Stimulated activated CD8-positive, alpha-beta memory T cell treated with anti-CD3 and anti-CD28 coated beads, Interleukin-4, amount 100 ng/mL, for 1 hour (primary cell): Measurements from ENCODE around the gene CHRND.

Experiments used
- DNase-seq, 2 donors: peaks; one replicate each; pipeline ENCODE4 v3.0.0-alpha.2; 2020; ENCODE audit warnings: low read depth in 2 of 2, low spot score in 1 of 2

CHRND gene

DNA sequence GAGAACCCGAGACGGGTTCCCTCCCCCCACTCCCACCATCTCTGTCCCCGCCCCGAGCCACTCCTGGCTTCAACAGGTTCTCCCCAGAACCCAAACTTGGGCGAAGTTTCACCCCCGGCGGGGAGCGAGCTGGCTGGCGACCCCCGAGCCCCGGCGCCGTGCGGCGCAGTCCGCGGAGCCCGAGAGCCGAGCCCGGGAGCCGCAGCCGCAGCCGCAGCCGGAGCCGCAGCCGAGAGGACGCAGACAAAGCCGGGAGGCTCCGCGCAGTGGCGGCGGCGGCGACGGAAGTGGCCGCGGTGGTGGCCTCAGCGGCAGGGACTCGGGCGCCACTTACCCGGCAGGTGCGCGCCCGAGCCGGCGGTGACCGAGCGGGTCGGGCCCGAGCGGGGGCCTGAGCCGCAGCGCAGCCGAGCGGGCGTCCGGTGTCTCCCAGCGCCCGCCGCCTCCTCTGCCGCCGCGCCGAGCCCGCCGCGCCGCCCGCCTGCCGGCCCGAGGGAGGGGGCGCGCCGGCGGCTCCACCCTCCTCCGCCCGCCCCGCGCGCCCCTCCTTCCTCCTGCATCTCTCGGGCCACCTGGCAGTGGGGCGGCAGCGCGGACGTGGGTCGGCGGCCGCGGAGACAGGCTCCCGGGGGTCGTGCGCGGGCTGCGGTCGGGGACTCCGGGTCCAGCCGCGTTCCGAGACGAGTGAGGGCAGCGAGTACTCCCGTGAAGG is 38.4 kb upstream of the CHRND start, which contains the start of gene ECEL1:
Gene ECEL1 (minus strand): TSS at position 450 of the 712 bp plus-strand sequence. CDS start 1,181 bp downstream, outside the sequence.
- no peak for DNase-seq

- no peak for DNase-seq
Observed at GRCh38 chr2:232488097-232488711, 37.8 kb upstream of the CHRND start.

- DNase-seq = no peak
Observed at GRCh38 chr2:232488721-232489300, 37.1 kb upstream of the CHRND start.

- DNase-seq = no peak
Observed at GRCh38 chr2:232489516-232490220, 36.3 kb upstream of the CHRND start.

DNA sequence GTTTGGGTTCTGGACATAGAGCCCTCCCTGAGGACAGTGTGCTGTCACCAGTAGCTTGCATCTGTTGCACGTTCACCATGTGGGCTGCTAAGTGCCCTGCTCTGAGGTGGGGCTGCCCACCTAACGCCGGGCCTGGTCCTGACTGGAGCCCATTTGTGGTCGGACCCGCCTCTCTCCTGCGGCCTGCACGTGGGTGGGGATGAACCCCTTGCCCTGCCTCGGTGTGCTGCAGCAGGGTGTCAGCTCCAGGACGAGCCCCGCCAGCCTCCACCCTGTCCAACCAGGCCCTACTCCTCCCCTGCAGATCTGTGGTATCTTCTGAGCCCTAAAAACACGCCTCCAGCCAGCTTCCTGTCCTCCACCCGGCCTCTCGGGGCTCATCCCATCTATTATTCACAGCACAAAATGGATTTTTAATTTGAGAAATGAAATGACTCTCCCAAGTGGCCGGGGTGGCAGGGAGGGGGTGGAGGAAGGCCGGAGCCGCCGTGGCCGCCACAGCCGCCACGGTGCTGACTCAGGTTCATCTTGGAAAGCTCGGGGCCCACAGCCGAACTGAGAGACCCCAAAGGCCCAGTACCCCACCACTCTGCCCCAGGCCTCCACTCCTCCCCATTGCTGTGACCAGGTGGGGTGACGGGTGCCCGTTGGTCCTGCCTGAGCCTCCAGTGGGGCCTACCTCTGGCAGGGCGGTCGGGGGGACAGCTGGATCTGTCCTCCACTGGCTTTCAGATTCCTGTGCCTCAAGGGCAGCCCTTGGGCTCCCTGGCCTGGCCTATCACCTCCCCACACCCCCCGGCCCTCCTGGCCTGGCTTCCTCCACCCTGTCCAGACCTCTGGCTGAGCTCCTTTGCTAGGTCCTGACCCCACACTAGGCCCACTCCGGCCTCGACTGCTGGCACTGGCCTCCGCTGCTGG is 35.5 kb upstream of the CHRND start:
- no peak for DNase-seq

- no peak for DNase-seq
Observed at GRCh38 chr2:232491139-232491780, 34.7 kb upstream of the CHRND start.

DNA sequence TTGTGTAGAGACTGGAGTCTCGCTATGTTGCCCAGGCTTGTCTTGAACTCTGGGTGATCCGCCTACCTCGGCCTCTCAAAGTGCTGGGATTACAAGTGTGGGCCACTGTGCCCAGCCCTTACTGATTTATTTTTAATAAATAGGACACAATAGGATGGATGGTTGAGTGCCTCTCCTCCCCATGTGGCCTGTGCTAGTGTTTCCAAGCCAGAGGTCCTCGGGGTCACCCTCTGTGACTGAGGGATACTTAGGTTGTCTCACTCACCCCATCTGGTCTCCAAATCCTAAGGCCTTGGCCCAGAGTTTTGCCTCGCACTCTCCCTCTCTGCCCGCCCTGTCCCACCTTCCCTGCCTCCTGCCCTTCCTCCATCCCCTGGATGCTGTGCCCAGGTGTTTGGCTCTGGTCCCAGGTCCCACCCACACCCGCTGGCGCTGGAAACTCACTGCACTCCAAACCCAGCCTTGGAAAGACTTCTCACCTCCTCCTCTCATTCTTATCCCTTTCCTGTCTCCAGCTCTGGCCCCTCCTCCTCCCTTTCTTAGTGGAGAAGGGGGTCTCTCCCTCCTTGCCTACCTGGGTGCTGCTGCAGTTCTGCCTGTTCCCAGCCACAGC is 33.6 kb upstream of the CHRND start:
- no peak for DNase-seq

DNA sequence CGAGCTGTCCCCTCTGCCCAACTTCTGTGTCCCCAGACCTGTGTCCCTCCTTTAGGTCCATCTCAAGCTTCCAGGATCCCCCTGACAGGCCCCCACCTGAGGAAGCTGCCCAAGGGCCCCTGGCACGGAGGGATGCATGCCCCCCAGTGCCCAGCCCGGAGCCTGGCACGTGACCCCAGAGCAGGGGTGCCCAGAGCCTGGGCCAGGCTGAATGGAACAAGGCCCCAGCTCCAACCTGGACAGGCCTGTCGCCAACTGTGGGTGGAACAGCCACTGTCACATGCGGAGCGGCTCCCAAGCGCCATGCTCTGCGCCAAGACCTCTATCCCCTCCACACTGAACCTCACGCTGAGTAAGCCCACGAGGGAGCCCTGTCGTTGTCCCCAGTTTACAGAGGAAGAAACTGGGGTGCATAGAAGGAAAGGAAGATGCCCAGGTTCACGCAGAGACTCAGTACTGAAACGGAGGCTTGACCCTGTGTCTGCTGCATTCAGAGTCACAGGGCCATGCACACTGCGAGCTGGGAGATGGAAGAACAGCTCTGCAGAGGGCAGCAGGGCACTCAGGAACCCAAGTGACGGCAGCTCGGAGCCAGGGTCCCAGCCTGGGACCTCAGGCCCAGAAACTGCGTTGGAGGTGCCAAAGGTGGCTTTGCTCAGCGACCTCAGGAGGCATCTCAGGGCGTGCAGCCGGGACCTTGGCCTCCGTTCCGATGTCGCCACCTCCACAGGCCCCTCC is 32.8 kb upstream of the CHRND start:
- no peak for DNase-seq

- no peak for DNase-seq
Observed at GRCh38 chr2:232493701-232494474, 32.1 kb upstream of the CHRND start.

DNA sequence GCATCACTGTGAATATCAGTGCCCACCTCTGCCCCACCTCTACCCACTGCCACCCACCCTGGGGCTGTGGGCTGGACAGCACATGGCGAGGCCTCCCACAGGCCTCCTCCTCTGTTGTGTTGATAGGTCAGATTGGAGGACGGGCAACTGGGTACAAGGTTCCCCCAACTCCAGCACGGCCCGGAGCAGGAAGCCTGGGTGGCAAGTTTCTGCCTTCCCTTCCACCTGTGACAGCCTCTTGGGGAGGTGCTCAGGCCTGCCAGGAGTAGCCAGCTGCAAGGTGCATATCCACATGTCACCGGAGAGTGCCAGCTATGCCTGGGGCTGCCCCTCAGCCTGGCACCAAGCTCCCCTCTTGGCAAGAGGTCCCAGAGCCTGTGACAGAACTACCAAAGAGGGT is 31.4 kb upstream of the CHRND start:
- DNase-seq = no peak

DNA sequence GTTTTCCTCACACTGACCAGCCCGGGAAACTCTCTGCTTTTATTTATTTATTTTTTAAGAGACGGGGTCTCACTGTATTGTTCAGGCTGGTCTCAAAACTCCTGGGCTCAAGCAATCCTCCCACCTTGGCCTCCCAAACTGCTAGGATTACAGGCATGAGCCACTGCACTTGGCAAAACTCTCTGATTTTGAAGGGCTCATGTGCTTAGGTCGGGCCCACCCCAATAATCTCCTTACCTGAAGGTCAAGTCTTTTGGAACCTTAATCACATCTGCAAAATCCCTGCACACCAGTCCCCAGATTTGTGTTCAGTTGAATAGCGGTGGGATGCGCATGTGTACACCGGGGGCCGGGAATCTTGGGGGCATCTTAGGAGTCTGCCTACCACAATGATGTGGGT is 30.7 kb upstream of the CHRND start:
- no peak for DNase-seq

- no peak for DNase-seq
Observed at GRCh38 chr2:232496501-232497270, 29.3 kb upstream of the CHRND start.

DNA sequence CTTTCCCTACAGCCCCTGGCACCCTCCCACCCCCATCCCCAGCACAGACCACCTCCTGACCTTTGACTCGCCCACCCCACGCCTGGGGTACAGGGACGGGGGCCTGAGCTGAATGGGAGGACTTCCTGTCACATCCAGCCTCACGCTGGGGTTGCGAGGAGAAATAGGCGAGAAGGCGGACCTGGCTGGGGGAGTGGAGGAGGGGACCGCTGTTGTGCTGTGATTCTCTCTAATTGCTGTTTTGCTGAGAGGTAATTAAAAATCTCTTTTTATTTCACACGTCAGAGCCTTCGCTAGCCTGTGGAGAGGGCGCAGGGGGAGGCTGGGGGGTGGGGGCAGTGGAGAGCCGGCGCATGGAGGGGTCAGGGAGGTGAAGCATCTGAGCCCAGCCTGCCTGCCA is 28.6 kb upstream of the CHRND start:
- no peak for DNase-seq

DNA sequence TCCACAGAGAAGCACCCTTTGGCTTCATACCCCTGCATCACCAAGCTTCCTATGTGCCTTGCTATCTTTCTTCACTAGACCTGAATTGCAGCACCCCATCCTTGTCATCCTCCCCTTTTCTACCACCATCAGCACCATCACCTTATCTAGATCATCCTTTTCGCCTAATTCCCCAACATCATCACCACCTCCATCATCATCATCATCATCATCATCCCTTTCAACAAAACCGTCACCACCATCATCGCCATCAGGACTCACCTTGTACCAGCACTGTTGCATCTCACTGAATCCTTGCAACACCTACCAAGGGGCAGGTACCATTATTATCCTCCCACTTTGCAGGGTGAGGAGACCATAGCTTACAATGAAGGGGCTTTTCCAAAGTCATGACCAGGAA is 27.5 kb upstream of the CHRND start:
- no peak for DNase-seq

DNA sequence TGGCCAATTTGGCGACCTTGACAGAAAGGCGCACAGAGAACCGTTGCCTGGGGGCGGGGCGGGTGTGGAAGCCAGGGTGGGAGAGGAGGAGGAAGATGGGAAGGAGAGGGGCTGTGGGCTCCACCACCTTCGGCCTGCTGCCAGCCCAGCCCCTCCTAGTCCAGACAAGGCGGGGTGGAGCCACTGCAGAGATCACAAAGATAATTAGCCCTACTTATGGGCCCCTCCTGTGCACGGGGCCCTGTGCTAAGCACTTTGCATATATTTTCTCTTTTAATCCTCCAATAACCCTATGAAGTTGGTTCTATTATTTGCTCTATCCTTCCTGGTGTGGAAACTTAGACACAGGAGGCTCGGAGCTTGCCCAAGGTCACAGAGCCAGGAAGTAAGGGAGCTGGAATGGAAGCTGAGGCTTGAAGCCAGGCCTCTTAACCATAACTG is 24.6 kb upstream of the CHRND start:
- DNase-seq = no peak

- DNase-seq = no peak
Observed at GRCh38 chr2:232501794-232502390, 24.1 kb upstream of the CHRND start.

DNA sequence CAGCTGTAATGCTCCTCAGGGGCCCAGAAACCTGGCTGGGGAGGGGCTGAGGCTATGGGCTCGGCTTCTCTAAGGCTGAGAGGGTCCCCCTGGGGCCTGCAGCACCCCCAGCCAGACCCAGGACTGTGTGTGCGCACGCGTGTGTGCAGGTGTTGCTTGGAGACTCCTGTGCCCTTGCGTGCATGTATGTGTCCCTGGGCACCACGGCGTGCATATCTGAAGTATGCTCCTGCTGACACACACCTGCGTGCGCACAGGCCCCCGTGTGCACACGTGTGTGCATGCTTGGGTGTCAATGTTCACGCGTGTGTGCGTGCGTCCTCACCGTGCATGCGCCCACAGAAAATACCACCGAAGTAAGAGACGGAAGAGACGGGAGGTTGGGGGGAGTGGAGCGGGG is 23.4 kb upstream of the CHRND start:
- DNase-seq = no peak
